ENCODE results near the gene NUDT11. TPM values are rescaled to one million over a fixed set of nuclear protein-coding genes. Genes with fewer than 3 reads are reported as not detected.
A peak's percentile ranks its signal among the peaks of the same experiment; 100 is the strongest.
"Not testable (repeated sequence)": the region's sequence is repeated elsewhere in the genome, so short reads cannot be mapped to it uniquely, and the experiment has no call there.

NUDT11 gene
- total RNA-seq = 1 to 10 TPM in 3 of 4 donors, under 1 TPM in 1; 0.27 to 2.4 (median 1.7) TPM

GRCh38 chrX:51496501-51497291 is at the start of gene NUDT11:
Gene NUDT11, minus strand, starts transcription at chrX:51496592. Its CDS starts 148 bp downstream, at chrX:51496444.
- H3K4me3 ChIP-seq (ENCODE audit: low read depth, poor library complexity, severe bottlenecking) = peak within 1 kb of the TSS; percentile 20
- TF ChIP-seq POLR2A (IDR thresholded peaks at IDR 0.05) = no peak
- no peak for TF ChIP-seq CTCF (IDR thresholded peaks at IDR 0.05)
- intact Hi-C loops (cut with DNase I; ENCODE audit: low total_unique reads) = no loop called here
- no peak for DNase-seq (ENCODE audit: low spot score in 2 of 2)
- 0 to 43% methylated on average over 16 to 83 of the region's 96 CpGs for WGBS, 2 donors

GRCh38 chrX:51520393-51520792 is 24.0 kb upstream of the NUDT11 start:
- no peak overlapping the region for H3K4me3 ChIP-seq (ENCODE audit: low read depth, poor library complexity, severe bottlenecking)
- 52 to 58% methylated on average over 2 of the region's 2 CpGs for WGBS, 2 donors
- DNase-seq (ENCODE audit: low spot score in 2 of 2) = no peak
- intact Hi-C loops (cut with DNase I; ENCODE audit: low total_unique reads) = no loop called here
- no peak for TF ChIP-seq CTCF (IDR thresholded peaks at IDR 0.05)
- no peak for TF ChIP-seq POLR2A (IDR thresholded peaks at IDR 0.05)

- DNase-seq (ENCODE audit: low spot score in 2 of 2); intact Hi-C loops (cut with DNase I; ENCODE audit: low total_unique reads); H3K4me3 ChIP-seq (ENCODE audit: low read depth, poor library complexity, severe bottlenecking): not testable (repeated sequence)
- whole genome bisulfite sequencing, 2 donors = 27 to 62% methylated on average over 2 of the region's 2 CpGs
These were observed 22.7 kb upstream of the NUDT11 start for GRCh38 chrX:51519131-51519530.

- H3K4me3 ChIP-seq (ENCODE audit: low read depth, poor library complexity, severe bottlenecking) = no peak overlapping the region
- no peak for DNase-seq (ENCODE audit: low spot score in 2 of 2)
- intact Hi-C loops (cut with DNase I; ENCODE audit: low total_unique reads) = no loop called here
- TF ChIP-seq POLR2A (IDR thresholded peaks at IDR 0.05) (no peak), CTCF (IDR thresholded peaks at IDR 0.05) (no peak)
- WGBS, 2 donors = 32 to 57% methylated on average over 3 of the region's 3 CpGs
These were observed 11.2 kb upstream of the NUDT11 start for GRCh38 chrX:51507551-51507950.

GRCh38 chrX:51495701-51496488 is 497 bp downstream of the NUDT11 start:
- DNase-seq (ENCODE audit: low spot score in 2 of 2); intact Hi-C loops (cut with DNase I; ENCODE audit: low total_unique reads): not testable (repeated sequence)
- 0 to 42% methylated on average over 19 to 23 of the region's 60 CpGs for WGBS, 2 donors
- H3K4me3 ChIP-seq (ENCODE audit: low read depth, poor library complexity, severe bottlenecking) = peak overlapping the region; percentile 20

GRCh38 chrX:51494409-51494808 is 2.0 kb downstream of the NUDT11 start:
- 56 to 61% methylated on average over 4 of the region's 4 CpGs for WGBS, 2 donors
- intact Hi-C loops (cut with DNase I; ENCODE audit: low total_unique reads) = no loop called here
- TF ChIP-seq CTCF (IDR thresholded peaks at IDR 0.05) (no peak), POLR2A (IDR thresholded peaks at IDR 0.05) (no peak)
- DNase-seq (ENCODE audit: low spot score in 2 of 2) = no peak
- H3K4me3 ChIP-seq (ENCODE audit: low read depth, poor library complexity, severe bottlenecking) = no peak overlapping the region

Data from lower leg skin (tissue), 4 donors.